Neuronal stem cell (in vitro differentiated cells): ENCODE results near the gene HLX.

Experiments
- DNase-seq: peaks from one replicate; pipeline ENCODE4 v3.0.0-alpha.2; 2013; ENCODE audit warnings: low spot score
- H2AFZ ChIP-seq: one replicate; pipeline ENCODE4 v1.6.1; 2013; ENCODE audit warnings: mild to moderate bottlenecking, low read length, inconsistent platforms
- H2AK5ac ChIP-seq: 2 replicates; pipeline ENCODE4 v1.6.1; 2013; ENCODE audit warnings: low read depth, mild to moderate bottlenecking, inconsistent platforms, low read length, moderate library complexity, mixed read lengths
- H2BK120ac ChIP-seq: 2 replicates; pipeline ENCODE4 v1.6.1; 2013; ENCODE audit warnings: low read depth, mild to moderate bottlenecking, inconsistent platforms, low read length, moderate library complexity, mixed read lengths
- H2BK12ac ChIP-seq: one replicate; pipeline ENCODE4 v1.6.1; 2013; ENCODE audit warnings: low read length, inconsistent platforms
- H2BK15ac ChIP-seq: 2 replicates; pipeline ENCODE4 v1.6.1; 2013; ENCODE audit warnings: mild to moderate bottlenecking, low read length, inconsistent platforms, mixed read lengths
- H2BK5ac ChIP-seq: one replicate; pipeline ENCODE4 v1.6.1; 2013; ENCODE audit warnings: inconsistent platforms, mild to moderate bottlenecking, low read length, moderate library complexity
- H3K14ac ChIP-seq: one replicate; pipeline ENCODE4 v1.6.1; 2013; ENCODE audit warnings: low read length, inconsistent platforms
- H3K18ac ChIP-seq: 2 replicates; pipeline ENCODE4 v1.6.1; 2013; ENCODE audit warnings: low read length, inconsistent platforms
- H3K23ac ChIP-seq: 2 replicates; pipeline ENCODE4 v1.6.1; 2013; ENCODE audit warnings: low read depth, mild to moderate bottlenecking, mixed read lengths, low read length, inconsistent platforms; ENCODE audit not compliant: poor library complexity
- H3K27ac ChIP-seq: replicated peaks from 3 replicates; pipeline ENCODE4 v1.5.1; 2013; ENCODE audit warnings: low read length, inconsistent platforms
- H3K27me3 ChIP-seq, 3 experiments: 2 replicates each; pipeline ENCODE4 v1.6.1; 2013; ENCODE audit warnings: low read length in 3 of 3, mild to moderate bottlenecking in 2 of 3, inconsistent platforms in 1 of 3, low read depth in 1 of 3, mixed read lengths in 1 of 3, moderate library complexity in 1 of 3; ENCODE audit not compliant: control insufficient read depth in 3 of 3, insufficient read depth in 3 of 3
- H3K36me3 ChIP-seq, 2 donors: replicated peaks in 1 of 2; 2 replicates each; pipeline ENCODE4 v1.6.1; 2013; ENCODE audit warnings: low read length in 2 of 2; ENCODE audit not compliant: control insufficient read depth in 2 of 2, insufficient read depth in 2 of 2
- H3K4ac ChIP-seq: 2 replicates; pipeline ENCODE4 v1.6.1; 2013; ENCODE audit warnings: inconsistent platforms, mild to moderate bottlenecking, low read length, moderate library complexity
- H3K4me1 ChIP-seq, 2 donors: 1 replicate in 1 of 2; 2 replicates in 1 of 2; pipeline ENCODE4 v1.6.1; 2013; ENCODE audit warnings: low read length in 2 of 2, low read depth in 1 of 2; ENCODE audit not compliant: control insufficient read depth in 2 of 2, insufficient read depth in 1 of 2
- H3K4me2 ChIP-seq: one replicate; pipeline ENCODE4 v1.6.1; 2013; ENCODE audit warnings: mild to moderate bottlenecking, low read length, inconsistent platforms; ENCODE audit not compliant: insufficient read depth, poor library complexity, severe bottlenecking
- H3K4me3 ChIP-seq, 2 donors: 2 replicates each; pipeline ENCODE4 v1.5.1; 2013; ENCODE audit warnings: low read length in 2 of 2, mild to moderate bottlenecking in 2 of 2, inconsistent platforms in 1 of 2, moderate library complexity in 1 of 2
- H3K79me1 ChIP-seq: one replicate; pipeline ENCODE4 v1.6.1; 2013; ENCODE audit warnings: low read depth, mild to moderate bottlenecking, inconsistent platforms, low read length, moderate library complexity
- H3K9ac ChIP-seq: one replicate; pipeline ENCODE4 v1.6.1; 2013; ENCODE audit warnings: mild to moderate bottlenecking, low read depth, low read length, inconsistent platforms; ENCODE audit not compliant: poor library complexity
- H3K9me3 ChIP-seq, 2 donors: replicated peaks in 1 of 2; 2 replicates each; pipeline versions ENCODE3 to v1.6.1; 2013; ENCODE audit warnings: low read length in 2 of 2, mild to moderate bottlenecking in 2 of 2, inconsistent platforms in 1 of 2, low read depth in 1 of 2, mixed read lengths in 1 of 2, moderate library complexity in 1 of 2; ENCODE audit not compliant: control insufficient read depth in 2 of 2, insufficient read depth in 1 of 2
- H4K8ac ChIP-seq: one replicate; pipeline ENCODE4 v1.6.1; 2013; ENCODE audit warnings: low read depth, mild to moderate bottlenecking, inconsistent platforms, low read length, moderate library complexity
- H4K91ac ChIP-seq: one replicate; pipeline ENCODE4 v1.6.1; 2013; ENCODE audit warnings: low read length, low read depth, mild to moderate bottlenecking, inconsistent platforms; ENCODE audit not compliant: poor library complexity
- WGBS, 2 donors: extraction: QIAGEN DNeasy Blood & Tissue Kit; methylation state at CpG; one replicate each; pipeline ENCODE4 v1.1.7; 2013; ENCODE audit warnings: missing lambda C conversion rate in 2 of 2, mixed read lengths in 1 of 2; ENCODE audit not compliant: insufficient read length in 2 of 2, insufficient replicate concordance in 1 of 2; ENCODE audit errors: extremely low coverage in 2 of 2; 5-methylcytosine and 5-hydroxymethylcytosine counted together

HLX gene

GRCh38 chr1:220885971-220886370, 6.7 kb downstream of the HLX start:
- Histone ChIP-seq H3K4ac (no peak overlapping the region), H3K9ac (no peak overlapping the region), H3K27ac (no peak overlapping the region), H3K4me2 (no peak overlapping the region), H3K18ac (no peak overlapping the region), H2BK5ac (no peak overlapping the region), H3K4me3 (no peak overlapping the region), H3K4me1 (peaks cover 4 to 8% of the 10 kb centered on the region in 2 donors), H4K91ac (no peak overlapping the region), H4K8ac (no peak overlapping the region), H3K14ac (no peak overlapping the region), H2AFZ (no peak overlapping the region), H2BK15ac (no peak overlapping the region), H2BK12ac (no peak overlapping the region), H3K27me3 (peaks cover 82 to 100% (median 100%) of the 10 kb centered on the region in 3 experiments), H3K36me3 (no peaks in the 10 kb centered on the region), H2BK120ac (no peak overlapping the region), H3K23ac (no peak overlapping the region), H3K79me1 (no peaks in the 10 kb centered on the region), H3K9me3 (peaks cover 0 to under 1% of the 10 kb centered on the region in 2 donors), H2AK5ac (no peak overlapping the region)
- DNase-seq, result no peak
- WGBS, 2 donors, result no CpG with 5 or more reads among the region's 3 CpGs

- no peak for DNase-seq
- no peak overlapping the region for H2AFZ ChIP-seq
- H2BK12ac ChIP-seq, result no peak overlapping the region
- H3K4ac ChIP-seq, result no peak overlapping the region
- no peak overlapping the region for H2BK15ac ChIP-seq
- no peak overlapping the region for H2BK120ac ChIP-seq
- H3K27me3 ChIP-seq, result peaks cover 82 to 100% (median 100%) of the 10 kb centered on the region in 3 experiments
- no peak overlapping the region for H2BK5ac ChIP-seq
- WGBS, 2 donors, result no CpG with 5 or more reads among the region's 26 CpGs
- H3K18ac ChIP-seq, result no peak overlapping the region
- H3K14ac ChIP-seq, result no peak overlapping the region
- H4K91ac ChIP-seq, result no peak overlapping the region
- H3K9ac ChIP-seq, result no peak overlapping the region
- H3K4me3 ChIP-seq, result no peak overlapping the region
- no peaks in the 10 kb centered on the region for H3K79me1 ChIP-seq
- H3K36me3 ChIP-seq, result no peaks in the 10 kb centered on the region
- H4K8ac ChIP-seq, result no peak overlapping the region
- H3K4me1 ChIP-seq, result peaks cover 4 to 8% of the 10 kb centered on the region in 2 donors
- no peak overlapping the region for H3K27ac ChIP-seq
- peaks cover 2 to 4% of the 10 kb centered on the region in 2 donors for H3K9me3 ChIP-seq
- H2AK5ac ChIP-seq, result no peak overlapping the region
- H3K4me2 ChIP-seq, result no peak overlapping the region
- H3K23ac ChIP-seq, result no peak overlapping the region
These were observed 7.4 kb downstream of the HLX start for GRCh38 chr1:220886470-220887201.

GRCh38 chr1:220887202-220887519, 7.9 kb downstream of the HLX start:
- Histone ChIP-seq H2BK5ac (no peak overlapping the region), H3K4ac (no peak overlapping the region), H2BK120ac (no peak overlapping the region), H3K23ac (no peak overlapping the region), H3K36me3 (no peaks in the 10 kb centered on the region), H3K27me3 (peaks cover 82 to 100% (median 100%) of the 10 kb centered on the region in 3 experiments), H3K27ac (no peak overlapping the region), H3K4me2 (no peak overlapping the region), H2AK5ac (no peak overlapping the region), H3K9ac (no peak overlapping the region), H2BK15ac (no peak overlapping the region), H3K4me3 (no peak overlapping the region), H3K9me3 (peaks cover 5 to 8% of the 10 kb centered on the region in 2 donors), H3K79me1 (no peaks in the 10 kb centered on the region), H3K4me1 (peaks cover 4 to 8% of the 10 kb centered on the region in 2 donors), H2AFZ (peak overlapping the region; percentile 64), H2BK12ac (no peak overlapping the region), H3K14ac (no peak overlapping the region), H4K8ac (no peak overlapping the region), H3K18ac (no peak overlapping the region), H4K91ac (no peak overlapping the region)
- WGBS, 2 donors, result no CpG with 5 or more reads among the region's 11 CpGs
- DNase-seq, result no peak

- Histone ChIP-seq H3K79me1 (no peaks in the 10 kb centered on the region), H3K4me1 (peaks cover 4 to 8% of the 10 kb centered on the region in 2 donors), H3K4me2 (no peak overlapping the region), H3K27ac (no peak overlapping the region), H3K23ac (no peak overlapping the region), H3K18ac (no peak overlapping the region), H2BK12ac (no peak overlapping the region), H2BK5ac (no peak overlapping the region), H3K27me3 (peaks cover 82 to 100% (median 100%) of the 10 kb centered on the region in 3 experiments), H2BK120ac (no peak overlapping the region), H4K8ac (no peak overlapping the region), H2BK15ac (no peak overlapping the region), H2AK5ac (no peak overlapping the region), H2AFZ (peak overlapping the region; percentile 64), H3K9me3 (peaks cover 7 to 9% of the 10 kb centered on the region in 2 donors), H3K14ac (no peak overlapping the region), H3K4ac (no peak overlapping the region), H3K4me3 (no peak overlapping the region), H3K36me3 (no peaks in the 10 kb centered on the region), H3K9ac (no peak overlapping the region), H4K91ac (no peak overlapping the region)
- no CpG with 5 or more reads among the region's 48 CpGs for WGBS, 2 donors
- no peak for DNase-seq
These were observed 8.5 kb downstream of the HLX start for GRCh38 chr1:220887520-220888416.
